A673 (cell line): ENCODE measurements around the gene RALGAPB.

Experiments used
- EZH2 ChIP-seq: fragments of 200-600 bp; sonication (generic); IDR thresholded peaks from 2 replicates; pipeline ENCODE4 v1.6.1; 2017; ENCODE audit warnings: borderline replicate concordance, low read depth, mild to moderate bottlenecking, mixed read lengths, antibody characterized with exemption, low read length; ENCODE audit not compliant: poor library complexity, severe bottlenecking
- TF ChIP-seq, protein P1 (sequence below): fragments of 300-800, 200-600 bp; sonication (generic); conservative IDR thresholded peaks from 2 replicates; pipeline ENCODE4 v1.5.1; 2017; ENCODE audit warnings: low read depth, mild to moderate bottlenecking, antibody characterized with exemption, low read length, moderate library complexity, mixed read lengths

- TF ChIP-seq, protein P1, sequence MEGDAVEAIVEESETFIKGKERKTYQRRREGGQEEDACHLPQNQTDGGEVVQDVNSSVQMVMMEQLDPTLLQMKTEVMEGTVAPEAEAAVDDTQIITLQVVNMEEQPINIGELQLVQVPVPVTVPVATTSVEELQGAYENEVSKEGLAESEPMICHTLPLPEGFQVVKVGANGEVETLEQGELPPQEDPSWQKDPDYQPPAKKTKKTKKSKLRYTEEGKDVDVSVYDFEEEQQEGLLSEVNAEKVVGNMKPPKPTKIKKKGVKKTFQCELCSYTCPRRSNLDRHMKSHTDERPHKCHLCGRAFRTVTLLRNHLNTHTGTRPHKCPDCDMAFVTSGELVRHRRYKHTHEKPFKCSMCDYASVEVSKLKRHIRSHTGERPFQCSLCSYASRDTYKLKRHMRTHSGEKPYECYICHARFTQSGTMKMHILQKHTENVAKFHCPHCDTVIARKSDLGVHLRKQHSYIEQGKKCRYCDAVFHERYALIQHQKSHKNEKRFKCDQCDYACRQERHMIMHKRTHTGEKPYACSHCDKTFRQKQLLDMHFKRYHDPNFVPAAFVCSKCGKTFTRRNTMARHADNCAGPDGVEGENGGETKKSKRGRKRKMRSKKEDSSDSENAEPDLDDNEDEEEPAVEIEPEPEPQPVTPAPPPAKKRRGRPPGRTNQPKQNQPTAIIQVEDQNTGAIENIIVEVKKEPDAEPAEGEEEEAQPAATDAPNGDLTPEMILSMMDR: no peak
- TF ChIP-seq EZH2: no peak
Observed at GRCh38 chr20:38590676-38591473, 118.2 kb downstream of the RALGAPB start.
